Skeletal muscle satellite cell (primary cell): ENCODE measurements around the gene CUL9.

ENCODE experiments used
- H3K27me3 ChIP-seq: 2 replicates; pipeline ENCODE4 v1.7.0; 2013; ENCODE audit warnings: low read length; ENCODE audit not compliant: control insufficient read depth, insufficient read depth
- H3K36me3 ChIP-seq: 2 replicates; pipeline ENCODE4 v1.7.0; 2013; ENCODE audit warnings: mild to moderate bottlenecking, control low read depth, low read length; ENCODE audit not compliant: insufficient read depth
- H3K4me1 ChIP-seq: 2 replicates; pipeline ENCODE4 v1.7.0; 2013; ENCODE audit warnings: low read length; ENCODE audit not compliant: control insufficient read depth, insufficient read depth
- H3K4me2 ChIP-seq: 2 replicates; pipeline ENCODE4 v1.7.0; 2013; ENCODE audit warnings: mild to moderate bottlenecking, low read length
- H3K4me3 ChIP-seq: 2 replicates; pipeline ENCODE4 v1.7.0; 2013; ENCODE audit warnings: low read length
- H3K9ac ChIP-seq: 2 replicates; pipeline ENCODE4 v1.7.0; 2013; ENCODE audit warnings: mild to moderate bottlenecking, low read depth, low read length, moderate library complexity
- H3K9me3 ChIP-seq: replicated peaks from 2 replicates; pipeline ENCODE4 v1.7.0; 2013; ENCODE audit warnings: mild to moderate bottlenecking, control low read depth, low read length

CUL9 gene

GRCh38 chr6:43186706-43187105 is 4.7 kb downstream of the CUL9 start:
- Histone ChIP-seq H3K4me2 (no peak overlapping the region), H3K36me3 (peaks cover 43% of the 10 kb centered on the region), H3K9me3 (no peaks in the 10 kb centered on the region), H3K9ac (no peak overlapping the region), H3K4me3 (no peak overlapping the region), H3K27me3 (no peaks in the 10 kb centered on the region), H3K4me1 (peaks cover 13% of the 10 kb centered on the region)

DNA sequence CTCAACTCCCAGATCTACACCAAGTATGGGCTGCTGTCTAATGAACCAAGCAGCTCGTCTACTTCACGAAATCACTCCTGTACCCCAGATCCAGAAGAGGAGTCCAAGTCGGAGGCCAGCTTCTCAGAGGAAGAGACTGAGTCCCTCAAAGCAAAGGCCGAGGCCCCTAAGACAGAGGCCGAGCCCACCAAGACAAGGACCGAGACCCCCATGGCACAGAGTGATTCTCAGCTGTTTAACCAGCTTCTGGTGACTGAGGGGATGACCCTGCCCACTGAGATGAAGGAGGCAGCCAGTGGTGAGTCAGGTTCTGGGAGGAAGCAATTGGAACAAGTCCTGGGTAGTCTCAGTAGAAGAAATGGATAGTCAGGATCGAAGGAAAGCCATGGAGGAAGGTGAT is 5.8 kb downstream of the CUL9 start:
- Histone ChIP-seq H3K9me3 (no peaks in the 10 kb centered on the region), H3K27me3 (no peaks in the 10 kb centered on the region), H3K36me3 (peaks cover 44% of the 10 kb centered on the region), H3K4me1 (peaks cover 5% of the 10 kb centered on the region), H3K4me3 (no peak overlapping the region), H3K4me2 (no peak overlapping the region), H3K9ac (no peak overlapping the region)

GRCh38 chr6:43188426-43188825 is 6.4 kb downstream of the CUL9 start:
- H3K9ac ChIP-seq, result no peak overlapping the region
- H3K36me3 ChIP-seq, result peaks cover 47% of the 10 kb centered on the region
- no peak overlapping the region for H3K4me2 ChIP-seq
- no peaks in the 10 kb centered on the region for H3K9me3 ChIP-seq
- H3K4me3 ChIP-seq, result no peak overlapping the region
- no peaks in the 10 kb centered on the region for H3K27me3 ChIP-seq
- H3K4me1 ChIP-seq, result no peaks in the 10 kb centered on the region

- Histone ChIP-seq H3K36me3 (peaks cover 39% of the 10 kb centered on the region), H3K27me3 (no peaks in the 10 kb centered on the region), H3K4me3 (no peak overlapping the region)
Measured at GRCh38 chr6:43189776-43190304, 7.8 kb downstream of the CUL9 start.

DNA sequence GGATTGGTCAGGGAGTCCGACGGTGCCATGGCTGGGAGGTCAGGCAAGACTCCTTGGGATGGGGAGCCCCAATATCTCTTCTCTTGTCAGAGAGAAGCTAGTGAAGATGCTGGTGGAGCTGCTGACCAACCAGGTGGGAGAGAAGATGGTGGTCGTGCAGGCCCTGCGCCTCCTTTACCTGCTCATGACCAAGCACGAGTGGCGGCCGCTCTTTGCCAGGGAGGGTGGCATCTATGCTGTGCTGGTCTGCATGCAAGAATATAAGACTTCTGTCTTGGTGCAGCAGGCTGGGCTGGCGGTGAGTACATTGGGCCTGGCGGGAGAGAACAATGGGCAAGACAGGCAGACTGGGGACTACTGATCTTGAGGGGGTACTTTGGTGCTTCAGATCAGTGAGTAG is 10.9 kb downstream of the CUL9 start:
- H3K9ac ChIP-seq, result no peak overlapping the region
- H3K9me3 ChIP-seq, result no peaks in the 10 kb centered on the region
- no peaks in the 10 kb centered on the region for H3K27me3 ChIP-seq
- no peaks in the 10 kb centered on the region for H3K4me1 ChIP-seq
- H3K4me2 ChIP-seq, result no peak overlapping the region
- H3K36me3 ChIP-seq, result peaks cover 26% of the 10 kb centered on the region
- H3K4me3 ChIP-seq, result no peak overlapping the region

More at GRCh38 chr6:43189776-43190304, 7.8 kb downstream of the CUL9 start:
- Histone ChIP-seq H3K9ac (no peak overlapping the region), H3K9me3 (no peaks in the 10 kb centered on the region), H3K4me2 (no peak overlapping the region), H3K4me1 (no peaks in the 10 kb centered on the region)

- Histone ChIP-seq H3K36me3 (peaks cover 25% of the 10 kb centered on the region), H3K4me3 (no peak overlapping the region), H3K9ac (no peak overlapping the region), H3K9me3 (no peaks in the 10 kb centered on the region), H3K4me1 (no peaks in the 10 kb centered on the region), H3K4me2 (no peak overlapping the region), H3K27me3 (no peaks in the 10 kb centered on the region)
Measured at GRCh38 chr6:43193929-43194328, 11.9 kb downstream of the CUL9 start.

GRCh38 chr6:43196337-43196736 is 14.3 kb downstream of the CUL9 start:
- H3K4me2 ChIP-seq, result no peak overlapping the region
- no peak overlapping the region for H3K9ac ChIP-seq
- H3K4me3 ChIP-seq, result no peak overlapping the region
- no peaks in the 10 kb centered on the region for H3K27me3 ChIP-seq
- peaks cover 33% of the 10 kb centered on the region for H3K36me3 ChIP-seq
- no peaks in the 10 kb centered on the region for H3K9me3 ChIP-seq
- H3K4me1 ChIP-seq, result no peaks in the 10 kb centered on the region

DNA sequence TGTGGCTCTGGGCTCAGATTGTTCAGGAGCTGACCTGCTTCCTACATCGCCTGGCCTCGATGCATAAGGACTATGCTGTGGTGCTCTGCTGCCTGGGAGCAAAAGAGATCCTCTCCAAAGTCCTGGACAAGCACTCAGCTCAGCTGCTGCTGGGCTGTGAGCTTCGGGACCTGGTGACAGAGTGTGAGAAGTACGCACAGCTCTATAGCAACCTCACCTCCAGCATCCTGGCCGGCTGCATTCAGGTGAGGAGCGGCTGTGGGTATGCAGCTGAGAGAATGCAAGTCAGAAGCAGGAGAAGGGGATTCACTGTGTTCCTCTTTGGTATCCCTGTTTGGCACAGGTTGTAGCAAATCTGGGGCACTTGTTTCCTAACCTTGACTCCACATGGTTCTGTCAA is 17.9 kb downstream of the CUL9 start:
- Histone ChIP-seq H3K36me3 (peaks cover 40% of the 10 kb centered on the region), H3K4me3 (no peak overlapping the region), H3K4me2 (no peak overlapping the region), H3K9me3 (no peaks in the 10 kb centered on the region), H3K4me1 (no peaks in the 10 kb centered on the region), H3K27me3 (no peaks in the 10 kb centered on the region), H3K9ac (no peak overlapping the region)

- Histone ChIP-seq H3K9me3 (no peaks in the 10 kb centered on the region), H3K4me1 (no peaks in the 10 kb centered on the region), H3K4me3 (no peak overlapping the region), H3K27me3 (no peaks in the 10 kb centered on the region), H3K9ac (no peak overlapping the region), H3K36me3 (peaks cover 43% of the 10 kb centered on the region), H3K4me2 (no peak overlapping the region)
Measured at GRCh38 chr6:43200541-43200940, 18.5 kb downstream of the CUL9 start.

DNA sequence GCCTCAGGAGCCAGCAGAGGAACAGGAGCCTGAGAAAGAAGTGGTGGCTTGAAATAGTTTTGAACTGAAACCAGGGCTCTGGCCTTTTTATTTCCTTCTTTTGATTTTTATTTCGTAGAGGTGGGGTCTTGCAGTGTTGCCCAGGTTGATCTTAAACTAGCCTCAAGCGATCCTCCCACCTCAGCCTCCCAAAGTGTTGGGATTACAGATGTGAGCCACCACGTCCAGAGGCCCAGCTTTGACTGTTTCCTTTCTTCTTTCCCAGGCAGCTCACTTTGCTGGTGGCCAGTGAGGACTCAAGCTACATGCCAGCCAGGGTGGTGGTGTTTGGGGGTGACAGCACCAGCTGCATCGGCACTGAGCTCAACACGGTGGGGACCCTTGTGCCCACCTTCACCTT is 20.5 kb downstream of the CUL9 start:
- Histone ChIP-seq H3K27me3 (no peaks in the 10 kb centered on the region), H3K4me3 (no peak overlapping the region), H3K9ac (no peak overlapping the region), H3K9me3 (no peaks in the 10 kb centered on the region), H3K36me3 (peaks cover 39% of the 10 kb centered on the region), H3K4me2 (no peak overlapping the region), H3K4me1 (no peaks in the 10 kb centered on the region)

DNA sequence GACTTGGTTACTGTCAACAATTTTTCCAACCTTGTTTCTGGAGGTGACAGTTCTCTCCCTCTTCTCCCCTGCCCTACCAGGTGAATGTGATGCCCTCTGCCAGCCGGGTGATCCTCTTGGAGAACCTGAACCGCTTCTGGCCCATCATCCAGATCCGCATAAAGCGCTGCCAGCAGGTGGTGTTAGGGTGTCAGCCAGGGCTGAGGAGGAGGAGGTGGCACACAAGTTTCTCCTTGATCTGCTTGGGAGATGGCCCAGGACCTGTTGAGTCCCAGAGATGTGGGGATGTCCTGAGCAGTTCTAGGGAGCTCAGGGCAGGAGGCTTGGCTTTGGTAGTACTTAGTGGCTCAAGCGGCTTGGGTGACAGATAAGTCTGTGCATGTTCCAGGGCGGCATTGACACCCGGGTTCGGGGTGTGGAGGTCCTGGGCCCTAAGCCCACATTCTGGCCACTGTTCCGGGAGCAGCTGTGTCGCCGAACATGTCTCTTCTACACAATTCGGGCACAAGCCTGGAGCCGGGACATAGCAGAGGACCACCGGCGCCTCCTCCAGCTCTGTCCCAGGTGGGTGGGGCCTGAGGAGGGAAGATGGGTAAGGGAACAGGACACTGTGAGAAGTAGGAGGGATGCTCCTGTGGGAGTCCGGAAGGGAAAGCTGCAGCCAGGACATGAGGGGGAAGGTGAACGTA is 21.2 kb downstream of the CUL9 start:
- Histone ChIP-seq H3K27me3 (no peaks in the 10 kb centered on the region), H3K9ac (no peak overlapping the region), H3K9me3 (no peaks in the 10 kb centered on the region), H3K36me3 (peaks cover 39% of the 10 kb centered on the region), H3K4me3 (no peak overlapping the region), H3K4me2 (no peak overlapping the region), H3K4me1 (no peaks in the 10 kb centered on the region)

DNA sequence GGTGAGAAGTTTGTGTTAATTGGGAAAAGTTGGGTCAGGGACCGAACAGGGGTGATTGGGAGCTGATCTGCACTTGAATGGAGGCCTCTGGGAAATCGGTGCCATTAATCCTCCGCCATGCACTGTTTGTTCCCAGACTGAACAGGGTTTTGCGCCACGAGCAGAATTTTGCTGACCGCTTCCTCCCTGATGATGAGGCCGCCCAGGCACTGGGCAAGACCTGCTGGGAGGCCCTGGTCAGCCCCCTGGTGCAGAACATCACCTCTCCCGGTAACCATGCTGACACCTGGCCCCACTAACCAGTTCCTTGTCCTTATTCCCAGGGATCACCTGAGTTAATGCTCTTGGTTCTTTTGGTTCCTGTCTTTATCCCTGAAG is 21.7 kb downstream of the CUL9 start:
- Histone ChIP-seq H3K9me3 (no peaks in the 10 kb centered on the region), H3K4me3 (no peak overlapping the region), H3K9ac (no peak overlapping the region), H3K4me1 (no peaks in the 10 kb centered on the region), H3K4me2 (no peak overlapping the region), H3K27me3 (no peaks in the 10 kb centered on the region), H3K36me3 (peaks cover 34% of the 10 kb centered on the region)
